ENCODE measurements around the gene SEC22A. TPM values are rescaled to one million over a fixed set of nuclear protein-coding genes. Genes with fewer than 3 reads are reported as not detected.

SEC22A gene
- polyA plus RNA-seq, 2 donors, result 3.2 to 11.5 TPM

DNA sequence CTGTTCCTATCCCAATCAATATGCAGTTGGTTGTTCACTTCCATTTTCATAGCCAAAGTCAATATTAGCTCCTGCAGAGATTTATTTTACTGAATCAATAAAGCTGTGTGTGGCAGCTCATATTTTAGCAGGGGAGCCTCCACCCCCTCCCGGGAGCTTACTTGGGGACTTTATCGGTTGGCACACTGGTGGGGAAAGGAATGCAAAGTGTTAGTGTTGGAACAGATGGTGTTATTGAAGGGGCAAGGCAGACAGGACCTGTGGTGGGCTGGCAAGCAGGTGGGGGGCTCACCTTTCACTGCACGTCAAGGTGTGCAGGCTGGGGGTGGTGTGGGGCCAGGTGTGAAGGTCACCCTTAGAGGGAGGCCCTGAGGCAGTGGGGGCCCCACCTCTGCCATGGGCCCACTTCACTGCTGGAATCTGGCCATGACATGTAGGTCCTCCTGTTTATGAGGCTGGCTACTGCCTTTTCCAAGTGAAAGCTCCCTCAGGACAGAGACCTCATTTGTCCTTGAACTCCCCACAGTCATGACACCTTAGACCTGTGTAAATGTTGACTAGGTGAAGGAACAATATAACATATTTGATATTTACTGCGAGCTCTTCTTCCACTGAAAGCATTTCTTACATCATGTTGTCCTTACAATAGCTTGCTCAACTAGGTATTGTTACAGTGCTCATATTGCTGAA lies 44.0 kb upstream of the SEC22A start:
- Histone ChIP-seq H3K4me1 (ENCODE audit: control insufficient read depth in 2 of 2, insufficient read depth in 2 of 2, low read length in 1 of 2) (no peaks in the 10 kb centered on the region), H3K4me3 (ENCODE audit: low read depth in 1 of 2, low read length in 2 of 2) (no peak overlapping the region), H3K27ac (ENCODE audit: low read depth in 2 of 2, low read length in 1 of 2) (no peak overlapping the region), H3K27me3 (ENCODE audit: control insufficient read depth in 1 of 2, insufficient read depth in 2 of 2, low read length in 2 of 2) (no peaks in the 10 kb centered on the region), H3K9me3 (ENCODE audit: control insufficient read depth in 2 of 2, insufficient read depth in 1 of 2, low read depth in 1 of 2, low read length in 1 of 2) (no peaks in the 10 kb centered on the region), H3K36me3 (ENCODE audit: control insufficient read depth in 2 of 2, insufficient read depth in 2 of 2, low read length in 1 of 2) (peaks cover 9 to 10% of the 10 kb centered on the region in 2 donors)
- WGBS, 2 donors, result 64 to 79% methylated on average over 4 of the region's 4 CpGs

DNA sequence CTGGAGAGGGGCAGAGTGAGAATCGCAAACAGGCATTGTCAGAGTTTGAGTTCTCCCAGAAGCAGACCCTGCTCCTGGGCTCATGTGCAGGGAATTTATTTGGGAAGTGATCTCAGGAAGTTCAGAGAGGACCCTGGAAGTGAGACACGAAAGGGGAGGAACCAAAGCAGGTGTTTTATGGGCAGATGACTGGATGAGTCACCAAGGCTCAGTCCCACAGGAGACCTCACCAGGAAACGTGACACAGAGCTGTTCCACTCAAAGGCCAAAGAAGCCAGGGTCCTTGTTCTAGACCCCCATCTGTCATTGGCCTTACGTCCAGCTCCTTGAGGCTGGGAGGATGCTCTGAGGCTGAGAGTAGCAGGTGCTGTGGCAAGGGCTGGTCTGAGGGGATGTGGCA lies 43.4 kb upstream of the SEC22A start:
- Histone ChIP-seq H3K9me3 (ENCODE audit: control insufficient read depth in 2 of 2, insufficient read depth in 1 of 2, low read depth in 1 of 2, low read length in 1 of 2) (no peaks in the 10 kb centered on the region), H3K36me3 (ENCODE audit: control insufficient read depth in 2 of 2, insufficient read depth in 2 of 2, low read length in 1 of 2) (peaks cover 9 to 10% of the 10 kb centered on the region in 2 donors), H3K27me3 (ENCODE audit: control insufficient read depth in 1 of 2, insufficient read depth in 2 of 2, low read length in 2 of 2) (no peaks in the 10 kb centered on the region), H3K4me1 (ENCODE audit: control insufficient read depth in 2 of 2, insufficient read depth in 2 of 2, low read length in 1 of 2) (no peaks in the 10 kb centered on the region), H3K27ac (ENCODE audit: low read depth in 2 of 2, low read length in 1 of 2) (no peak overlapping the region), H3K4me3 (ENCODE audit: low read depth in 1 of 2, low read length in 2 of 2) (no peak overlapping the region)
- WGBS, 2 donors, result 75 to 78% methylated on average over 4 of the region's 4 CpGs

- H3K27me3 ChIP-seq (ENCODE audit: control insufficient read depth in 1 of 2, insufficient read depth in 2 of 2, low read length in 2 of 2), result no peaks in the 10 kb centered on the region
- H3K9me3 ChIP-seq (ENCODE audit: control insufficient read depth in 2 of 2, insufficient read depth in 1 of 2, low read depth in 1 of 2, low read length in 1 of 2), result no peaks in the 10 kb centered on the region
- no peak overlapping the region for H3K4me3 ChIP-seq (ENCODE audit: low read depth in 1 of 2, low read length in 2 of 2)
- peaks cover 9 to 10% of the 10 kb centered on the region in 2 donors for H3K36me3 ChIP-seq (ENCODE audit: control insufficient read depth in 2 of 2, insufficient read depth in 2 of 2, low read length in 1 of 2)
- H3K27ac ChIP-seq (ENCODE audit: low read depth in 2 of 2, low read length in 1 of 2), result no peak overlapping the region
- H3K4me1 ChIP-seq (ENCODE audit: control insufficient read depth in 2 of 2, insufficient read depth in 2 of 2, low read length in 1 of 2), result no peaks in the 10 kb centered on the region
- WGBS, 2 donors, result 95 to 98% methylated on average over 10 of the region's 10 CpGs
Measured at GRCh38 chr3:123158899-123159390, 42.8 kb upstream of the SEC22A start.

GRCh38 chr3:123159926-123160635 lies 41.7 kb upstream of the SEC22A start:
- no peaks in the 10 kb centered on the region for H3K27me3 ChIP-seq (ENCODE audit: control insufficient read depth in 1 of 2, insufficient read depth in 2 of 2, low read length in 2 of 2)
- H3K9me3 ChIP-seq (ENCODE audit: control insufficient read depth in 2 of 2, insufficient read depth in 1 of 2, low read depth in 1 of 2, low read length in 1 of 2), result no peaks in the 10 kb centered on the region
- H3K4me1 ChIP-seq (ENCODE audit: control insufficient read depth in 2 of 2, insufficient read depth in 2 of 2, low read length in 1 of 2), result no peaks in the 10 kb centered on the region
- H3K4me3 ChIP-seq (ENCODE audit: low read depth in 1 of 2, low read length in 2 of 2), result no peak overlapping the region
- H3K27ac ChIP-seq (ENCODE audit: low read depth in 2 of 2, low read length in 1 of 2), result no peak overlapping the region
- peaks cover 3 to 15% of the 10 kb centered on the region in 2 donors for H3K36me3 ChIP-seq (ENCODE audit: control insufficient read depth in 2 of 2, insufficient read depth in 2 of 2, low read length in 1 of 2)
- 88 to 93% methylated on average over 9 of the region's 9 CpGs for WGBS, 2 donors

GRCh38 chr3:123161167-123161566 lies 40.6 kb upstream of the SEC22A start:
- Histone ChIP-seq H3K4me1 (ENCODE audit: control insufficient read depth in 2 of 2, insufficient read depth in 2 of 2, low read length in 1 of 2) (no peaks in the 10 kb centered on the region), H3K36me3 (ENCODE audit: control insufficient read depth in 2 of 2, insufficient read depth in 2 of 2, low read length in 1 of 2) (peaks cover 0 to 10% of the 10 kb centered on the region in 2 donors), H3K27ac (ENCODE audit: low read depth in 2 of 2, low read length in 1 of 2) (no peak overlapping the region), H3K4me3 (ENCODE audit: low read depth in 1 of 2, low read length in 2 of 2) (no peak overlapping the region), H3K9me3 (ENCODE audit: control insufficient read depth in 2 of 2, insufficient read depth in 1 of 2, low read depth in 1 of 2, low read length in 1 of 2) (no peaks in the 10 kb centered on the region), H3K27me3 (ENCODE audit: control insufficient read depth in 1 of 2, insufficient read depth in 2 of 2, low read length in 2 of 2) (no peaks in the 10 kb centered on the region)
- 94 to 95% methylated on average over 7 of the region's 7 CpGs for WGBS, 2 donors

- 90 to 95% methylated on average over 4 of the region's 4 CpGs for WGBS, 2 donors
- Histone ChIP-seq H3K27me3 (ENCODE audit: control insufficient read depth in 1 of 2, insufficient read depth in 2 of 2, low read length in 2 of 2) (no peaks in the 10 kb centered on the region), H3K27ac (ENCODE audit: low read depth in 2 of 2, low read length in 1 of 2) (no peak overlapping the region), H3K9me3 (ENCODE audit: control insufficient read depth in 2 of 2, insufficient read depth in 1 of 2, low read depth in 1 of 2, low read length in 1 of 2) (no peaks in the 10 kb centered on the region), H3K4me1 (ENCODE audit: control insufficient read depth in 2 of 2, insufficient read depth in 2 of 2, low read length in 1 of 2) (no peaks in the 10 kb centered on the region), H3K36me3 (ENCODE audit: control insufficient read depth in 2 of 2, insufficient read depth in 2 of 2, low read length in 1 of 2) (peaks cover 0 to 7% of the 10 kb centered on the region in 2 donors), H3K4me3 (ENCODE audit: low read depth in 1 of 2, low read length in 2 of 2) (no peak overlapping the region)
Measured at GRCh38 chr3:123163141-123163540, 38.6 kb upstream of the SEC22A start.

- Histone ChIP-seq H3K27me3 (ENCODE audit: control insufficient read depth in 1 of 2, insufficient read depth in 2 of 2, low read length in 2 of 2) (no peaks in the 10 kb centered on the region), H3K27ac (ENCODE audit: low read depth in 2 of 2, low read length in 1 of 2) (no peak overlapping the region), H3K4me3 (ENCODE audit: low read depth in 1 of 2, low read length in 2 of 2) (no peak overlapping the region), H3K36me3 (ENCODE audit: control insufficient read depth in 2 of 2, insufficient read depth in 2 of 2, low read length in 1 of 2) (peaks cover 0 to 7% of the 10 kb centered on the region in 2 donors), H3K4me1 (ENCODE audit: control insufficient read depth in 2 of 2, insufficient read depth in 2 of 2, low read length in 1 of 2) (no peaks in the 10 kb centered on the region), H3K9me3 (ENCODE audit: control insufficient read depth in 2 of 2, insufficient read depth in 1 of 2, low read depth in 1 of 2, low read length in 1 of 2) (no peaks in the 10 kb centered on the region)
- WGBS, 2 donors, result 95 to 96% methylated on average over 1 of the region's 1 CpG
Measured at GRCh38 chr3:123165163-123165562, 36.6 kb upstream of the SEC22A start.

GRCh38 chr3:123167686-123168085 lies 34.1 kb upstream of the SEC22A start:
- Histone ChIP-seq H3K36me3 (ENCODE audit: control insufficient read depth in 2 of 2, insufficient read depth in 2 of 2, low read length in 1 of 2) (peaks cover 0 to 5% of the 10 kb centered on the region in 2 donors), H3K4me3 (ENCODE audit: low read depth in 1 of 2, low read length in 2 of 2) (no peak overlapping the region), H3K4me1 (ENCODE audit: control insufficient read depth in 2 of 2, insufficient read depth in 2 of 2, low read length in 1 of 2) (no peaks in the 10 kb centered on the region), H3K27ac (ENCODE audit: low read depth in 2 of 2, low read length in 1 of 2) (no peak overlapping the region), H3K9me3 (ENCODE audit: control insufficient read depth in 2 of 2, insufficient read depth in 1 of 2, low read depth in 1 of 2, low read length in 1 of 2) (no peaks in the 10 kb centered on the region), H3K27me3 (ENCODE audit: control insufficient read depth in 1 of 2, insufficient read depth in 2 of 2, low read length in 2 of 2) (no peaks in the 10 kb centered on the region)
- WGBS, 2 donors, result 98 to 99% methylated on average over 2 of the region's 2 CpGs

DNA sequence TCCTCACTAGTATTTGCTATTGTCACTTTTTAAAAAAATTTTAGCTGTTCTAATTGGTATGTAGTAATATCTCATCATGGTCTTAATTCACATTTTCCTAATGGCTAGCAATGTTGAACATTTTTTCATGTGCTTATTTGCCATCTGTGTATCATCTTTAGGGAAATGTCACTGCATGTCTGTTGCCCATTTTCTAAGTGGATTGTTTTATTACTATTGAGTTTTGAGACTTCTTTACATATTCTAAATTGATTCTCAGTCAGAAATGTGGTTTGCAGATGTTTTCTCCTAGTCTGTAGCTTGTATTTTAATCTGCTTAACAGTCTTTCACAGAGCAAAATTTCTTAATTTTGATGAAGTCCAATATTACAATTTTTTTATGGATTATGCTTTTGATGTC lies 33.6 kb upstream of the SEC22A start:
- Histone ChIP-seq H3K27me3 (ENCODE audit: control insufficient read depth in 1 of 2, insufficient read depth in 2 of 2, low read length in 2 of 2) (no peaks in the 10 kb centered on the region), H3K27ac (ENCODE audit: low read depth in 2 of 2, low read length in 1 of 2) (no peak overlapping the region), H3K36me3 (ENCODE audit: control insufficient read depth in 2 of 2, insufficient read depth in 2 of 2, low read length in 1 of 2) (peaks cover 0 to 5% of the 10 kb centered on the region in 2 donors), H3K4me3 (ENCODE audit: low read depth in 1 of 2, low read length in 2 of 2) (no peak overlapping the region), H3K4me1 (ENCODE audit: control insufficient read depth in 2 of 2, insufficient read depth in 2 of 2, low read length in 1 of 2) (no peaks in the 10 kb centered on the region), H3K9me3 (ENCODE audit: control insufficient read depth in 2 of 2, insufficient read depth in 1 of 2, low read depth in 1 of 2, low read length in 1 of 2) (no peaks in the 10 kb centered on the region)

Data from esophagus (tissue), 2 donors.